ENCODE measurements around the gene CETP.

The CETP gene

GRCh38 chr16:56961851-56962281 lies at the start of gene CETP:
TSS of gene CETP (plus strand) at chr16:56961950. CDS start at chr16:56961980, 30 bp downstream.
- no peak for DNase-seq (ENCODE audit: low read depth)

GRCh38 chr16:56912746-56913708 lies 48.7 kb upstream of the CETP start:
- no peak for DNase-seq (ENCODE audit: low read depth)

GRCh38 chr16:56914896-56915295 lies 46.9 kb upstream of the CETP start:
- DNase-seq (ENCODE audit: low read depth), result no peak

- DNase-seq (ENCODE audit: low read depth), result no peak
Measured at GRCh38 chr16:56915336-56916119, 46.2 kb upstream of the CETP start.

- DNase-seq (ENCODE audit: low read depth), result no peak
Measured at GRCh38 chr16:56916571-56917403, 45.0 kb upstream of the CETP start.

- no peak for DNase-seq (ENCODE audit: low read depth)
Measured at GRCh38 chr16:56918467-56919012, 43.2 kb upstream of the CETP start.

- no peak for DNase-seq (ENCODE audit: low read depth)
Measured at GRCh38 chr16:56919099-56919800, 42.5 kb upstream of the CETP start.

- DNase-seq (ENCODE audit: low read depth), result no peak
Measured at GRCh38 chr16:56921571-56921970, 40.2 kb upstream of the CETP start.

- DNase-seq (ENCODE audit: low read depth), result no peak
Measured at GRCh38 chr16:56923481-56924091, 38.2 kb upstream of the CETP start.

- no peak for DNase-seq (ENCODE audit: low read depth)
Measured at GRCh38 chr16:56927471-56927870, 34.3 kb upstream of the CETP start.

- DNase-seq (ENCODE audit: low read depth), result no peak
Measured at GRCh38 chr16:56929639-56930038, 32.1 kb upstream of the CETP start.

- DNase-seq (ENCODE audit: low read depth), result no peak
Measured at GRCh38 chr16:56930486-56931270, 31.1 kb upstream of the CETP start.

GRCh38 chr16:56931271-56931891 lies 30.4 kb upstream of the CETP start:
- no peak for DNase-seq (ENCODE audit: low read depth)

- DNase-seq (ENCODE audit: low read depth), result peak; percentile 92
Measured at GRCh38 chr16:56931892-56932720, 29.6 kb upstream of the CETP start, which contains the start of gene HERPUD1. TSS of gene HERPUD1 (plus strand) at chr16:56932142. CDS start at chr16:56932245, 103 bp downstream.

- DNase-seq (ENCODE audit: low read depth), result no peak
Measured at GRCh38 chr16:56932721-56933619, 28.8 kb upstream of the CETP start.

GRCh38 chr16:56933828-56934598 lies 27.7 kb upstream of the CETP start:
- DNase-seq (ENCODE audit: low read depth), result no peak

Measured in CMK (cell line).